SK-N-SH treated with all-trans-retinoic acid at 6 μM for 48 hours (cell line): ENCODE data around the gene NUFIP1.

Experiments used
- ATAC-seq: fragments of 200-7000 bp; cut with Tn5 transposase; 3 replicates; pipeline ENCODE4 v1.9.1; 2020; ENCODE audit warnings: mild to moderate bottlenecking, moderate library complexity
- ARNTL ChIP-seq: fragments of 450-650 bp; formaldehyde crosslinking; IDR thresholded peaks from 2 replicates; pipeline ENCODE4 v1.5.0; 2020; ENCODE audit warnings: low read depth, mild to moderate bottlenecking, moderate library complexity, borderline replicate concordance
- BACH2 ChIP-seq: fragments of 250-450 bp; sonication (Bioruptor Pico); IDR thresholded peaks from 2 replicates; pipeline ENCODE4 v1.9.0; 2021; ENCODE audit warnings: mild to moderate bottlenecking, borderline replicate concordance
- CSDC2 ChIP-seq: fragments of 250-450 bp; sonication (Bioruptor Pico); IDR thresholded peaks from 2 replicates; pipeline ENCODE4 v1.5.0; 2020; ENCODE audit warnings: mild to moderate bottlenecking, moderate library complexity
- ESRRG ChIP-seq: fragments of 250-450 bp; sonication (Bioruptor Pico); IDR thresholded peaks from 2 replicates; pipeline ENCODE4 v1.6.1; 2021; ENCODE audit warnings: mild to moderate bottlenecking
- ISL1 ChIP-seq: fragments of 250-450 bp; sonication (Bioruptor Pico); IDR thresholded peaks from 2 replicates; pipeline ENCODE4 v2.1.2; 2022; ENCODE audit warnings: mild to moderate bottlenecking, moderate library complexity
- OSR1 ChIP-seq: fragments of 250-450 bp; sonication (Bioruptor Pico); IDR thresholded peaks from 2 replicates; pipeline ENCODE4 v1.8.0; 2022; ENCODE audit warnings: moderate library complexity, mild to moderate bottlenecking, inconsistent platforms
- PPARA ChIP-seq: fragments of 250-450 bp; sonication (Bioruptor Pico); IDR thresholded peaks from 2 replicates; pipeline ENCODE4 v1.5.0; 2020; ENCODE audit warnings: mild to moderate bottlenecking, borderline replicate concordance
- RARB ChIP-seq: fragments of 250-450 bp; sonication (Bioruptor Pico); IDR thresholded peaks from 2 replicates; pipeline ENCODE4 v1.8.0; 2021; ENCODE audit warnings: mild to moderate bottlenecking, moderate library complexity
- SNAI2 ChIP-seq: fragments of 250-450 bp; sonication (Bioruptor Pico); IDR thresholded peaks from 2 replicates; pipeline ENCODE4 v1.5.0; 2020; ENCODE audit warnings: mild to moderate bottlenecking, moderate library complexity
- TCF4 ChIP-seq: fragments of 250-450 bp; sonication (Bioruptor Pico); IDR thresholded peaks from 2 replicates; pipeline ENCODE4 v1.8.0; 2021; ENCODE audit warnings: mild to moderate bottlenecking, moderate library complexity, borderline replicate concordance
- TOX ChIP-seq: fragments of 250-450 bp; sonication (Bioruptor Pico); IDR thresholded peaks from 2 replicates; pipeline ENCODE4 v1.8.0; 2021; ENCODE audit warnings: mild to moderate bottlenecking, moderate library complexity, borderline replicate concordance
- ZC3H10 ChIP-seq: fragments of 250-450 bp; sonication (Bioruptor Pico); IDR thresholded peaks from 2 replicates; pipeline ENCODE4 v1.5.1; 2021; ENCODE audit warnings: mild to moderate bottlenecking, moderate library complexity
- ZFP3 ChIP-seq: fragments of 250-450 bp; sonication (Bioruptor Pico); IDR thresholded peaks from 2 replicates; pipeline ENCODE4 v1.5.0; 2020; ENCODE audit warnings: mild to moderate bottlenecking, moderate library complexity
- ZFP30 ChIP-seq: fragments of 450-650 bp; formaldehyde crosslinking; IDR thresholded peaks from 2 replicates; pipeline ENCODE4 v1.5.0; 2022; ENCODE audit warnings: mild to moderate bottlenecking, moderate library complexity
- ZNF565 ChIP-seq: fragments of 450-650 bp; formaldehyde crosslinking; conservative IDR thresholded peaks from 2 replicates; pipeline ENCODE4 v1.5.0; 2020; ENCODE audit warnings: low read depth, mild to moderate bottlenecking, moderate library complexity
- ZNF8 ChIP-seq: fragments of 450-650 bp; formaldehyde crosslinking; IDR thresholded peaks from 2 replicates; pipeline ENCODE4 v1.5.0; 2020; ENCODE audit warnings: mild to moderate bottlenecking, moderate library complexity
- TF ChIP-seq, protein P1 (sequence below): fragments of 250-450 bp; sonication (Bioruptor Pico); IDR thresholded peaks from 2 replicates; pipeline ENCODE4 v1.5.1; 2020; ENCODE audit warnings: low read depth, mild to moderate bottlenecking, moderate library complexity
- TF ChIP-seq, protein P2 (sequence below): fragments of 250-450 bp; sonication (Bioruptor Pico); IDR thresholded peaks from 2 replicates; pipeline ENCODE4 v1.8.0; 2020; ENCODE audit warnings: mild to moderate bottlenecking, moderate library complexity, borderline replicate concordance
- TF ChIP-seq, protein P3 (sequence below): fragments of 250-450 bp; sonication (Bioruptor Pico); IDR thresholded peaks from 2 replicates; pipeline ENCODE4 v1.5.1; 2021; ENCODE audit warnings: mild to moderate bottlenecking, moderate library complexity
- TF ChIP-seq, protein P4 (sequence below): fragments of 250-450 bp; sonication (Bioruptor Pico); IDR thresholded peaks from 2 replicates; pipeline ENCODE4 v1.5.0; 2020; ENCODE audit warnings: mild to moderate bottlenecking, moderate library complexity
- TF ChIP-seq, protein P5 (sequence below): fragments of 250-450 bp; sonication (Bioruptor Pico); IDR thresholded peaks from 2 replicates; pipeline ENCODE4 v1.8.0; 2021; ENCODE audit warnings: low read depth, mild to moderate bottlenecking, moderate library complexity, borderline replicate concordance

NUFIP1 gene

DNA sequence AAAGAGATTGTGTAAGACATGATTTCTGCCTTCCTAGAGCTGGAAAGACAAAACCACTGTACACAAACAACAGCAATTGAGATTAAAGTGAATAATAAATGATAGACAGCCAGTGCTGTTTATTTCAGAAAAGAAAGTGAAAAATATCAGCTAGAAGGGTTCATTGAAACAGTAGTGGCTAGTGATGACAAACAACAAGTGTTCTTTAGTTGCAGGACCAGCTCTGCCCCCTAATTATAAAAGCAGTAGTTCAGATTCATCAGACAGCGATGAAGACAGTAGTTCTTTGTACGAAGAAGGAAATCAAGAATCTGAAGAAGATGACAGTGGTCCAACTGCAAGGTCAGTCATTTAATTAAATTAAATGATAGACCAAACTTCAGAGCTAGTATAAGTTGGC is 14.8 kb upstream of the NUFIP1 start:
- ATAC-seq = no peak
- TF ChIP-seq ZNF8 (CRISPR knock-in tag) (no peak), TCF4 (CRISPR knock-in tag) (no peak), ARNTL (CRISPR knock-in tag) (no peak), TOX (CRISPR knock-in tag) (no peak), BACH2 (CRISPR knock-in tag) (no peak), SNAI2 (CRISPR knock-in tag) (no peak), ZFP30 (CRISPR knock-in tag) (no peak), OSR1 (no peak), CSDC2 (CRISPR knock-in tag) (no peak), ZNF565 (no peak), ESRRG (no peak), ISL1 (no peak), ZFP3 (no peak)
- TF ChIP-seq, protein P1, sequence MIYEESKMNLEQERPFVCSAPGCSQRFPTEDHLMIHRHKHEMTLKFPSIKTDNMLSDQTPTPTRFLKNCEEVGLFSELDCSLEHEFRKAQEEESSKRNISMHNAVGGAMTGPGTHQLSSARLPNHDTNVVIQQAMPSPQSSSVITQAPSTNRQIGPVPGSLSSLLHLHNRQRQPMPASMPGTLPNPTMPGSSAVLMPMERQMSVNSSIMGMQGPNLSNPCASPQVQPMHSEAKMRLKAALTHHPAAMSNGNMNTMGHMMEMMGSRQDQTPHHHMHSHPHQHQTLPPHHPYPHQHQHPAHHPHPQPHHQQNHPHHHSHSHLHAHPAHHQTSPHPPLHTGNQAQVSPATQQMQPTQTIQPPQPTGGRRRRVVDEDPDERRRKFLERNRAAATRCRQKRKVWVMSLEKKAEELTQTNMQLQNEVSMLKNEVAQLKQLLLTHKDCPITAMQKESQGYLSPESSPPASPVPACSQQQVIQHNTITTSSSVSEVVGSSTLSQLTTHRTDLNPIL (CRISPR knock-in tag) = no peak
- TF ChIP-seq, protein P2, sequence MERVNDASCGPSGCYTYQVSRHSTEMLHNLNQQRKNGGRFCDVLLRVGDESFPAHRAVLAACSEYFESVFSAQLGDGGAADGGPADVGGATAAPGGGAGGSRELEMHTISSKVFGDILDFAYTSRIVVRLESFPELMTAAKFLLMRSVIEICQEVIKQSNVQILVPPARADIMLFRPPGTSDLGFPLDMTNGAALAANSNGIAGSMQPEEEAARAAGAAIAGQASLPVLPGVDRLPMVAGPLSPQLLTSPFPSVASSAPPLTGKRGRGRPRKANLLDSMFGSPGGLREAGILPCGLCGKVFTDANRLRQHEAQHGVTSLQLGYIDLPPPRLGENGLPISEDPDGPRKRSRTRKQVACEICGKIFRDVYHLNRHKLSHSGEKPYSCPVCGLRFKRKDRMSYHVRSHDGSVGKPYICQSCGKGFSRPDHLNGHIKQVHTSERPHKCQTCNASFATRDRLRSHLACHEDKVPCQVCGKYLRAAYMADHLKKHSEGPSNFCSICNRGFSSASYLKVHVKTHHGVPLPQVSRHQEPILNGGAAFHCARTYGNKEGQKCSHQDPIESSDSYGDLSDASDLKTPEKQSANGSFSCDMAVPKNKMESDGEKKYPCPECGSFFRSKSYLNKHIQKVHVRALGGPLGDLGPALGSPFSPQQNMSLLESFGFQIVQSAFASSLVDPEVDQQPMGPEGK = no peak
- TF ChIP-seq, protein P3, sequence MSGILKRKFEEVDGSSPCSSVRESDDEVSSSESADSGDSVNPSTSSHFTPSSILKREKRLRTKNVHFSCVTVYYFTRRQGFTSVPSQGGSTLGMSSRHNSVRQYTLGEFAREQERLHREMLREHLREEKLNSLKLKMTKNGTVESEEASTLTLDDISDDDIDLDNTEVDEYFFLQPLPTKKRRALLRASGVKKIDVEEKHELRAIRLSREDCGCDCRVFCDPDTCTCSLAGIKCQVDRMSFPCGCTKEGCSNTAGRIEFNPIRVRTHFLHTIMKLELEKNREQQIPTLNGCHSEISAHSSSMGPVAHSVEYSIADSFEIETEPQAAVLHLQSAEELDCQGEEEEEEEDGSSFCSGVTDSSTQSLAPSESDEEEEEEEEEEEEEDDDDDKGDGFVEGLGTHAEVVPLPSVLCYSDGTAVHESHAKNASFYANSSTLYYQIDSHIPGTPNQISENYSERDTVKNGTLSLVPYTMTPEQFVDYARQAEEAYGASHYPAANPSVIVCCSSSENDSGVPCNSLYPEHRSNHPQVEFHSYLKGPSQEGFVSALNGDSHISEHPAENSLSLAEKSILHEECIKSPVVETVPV (CRISPR knock-in tag) = no peak
- TF ChIP-seq, protein P4, sequence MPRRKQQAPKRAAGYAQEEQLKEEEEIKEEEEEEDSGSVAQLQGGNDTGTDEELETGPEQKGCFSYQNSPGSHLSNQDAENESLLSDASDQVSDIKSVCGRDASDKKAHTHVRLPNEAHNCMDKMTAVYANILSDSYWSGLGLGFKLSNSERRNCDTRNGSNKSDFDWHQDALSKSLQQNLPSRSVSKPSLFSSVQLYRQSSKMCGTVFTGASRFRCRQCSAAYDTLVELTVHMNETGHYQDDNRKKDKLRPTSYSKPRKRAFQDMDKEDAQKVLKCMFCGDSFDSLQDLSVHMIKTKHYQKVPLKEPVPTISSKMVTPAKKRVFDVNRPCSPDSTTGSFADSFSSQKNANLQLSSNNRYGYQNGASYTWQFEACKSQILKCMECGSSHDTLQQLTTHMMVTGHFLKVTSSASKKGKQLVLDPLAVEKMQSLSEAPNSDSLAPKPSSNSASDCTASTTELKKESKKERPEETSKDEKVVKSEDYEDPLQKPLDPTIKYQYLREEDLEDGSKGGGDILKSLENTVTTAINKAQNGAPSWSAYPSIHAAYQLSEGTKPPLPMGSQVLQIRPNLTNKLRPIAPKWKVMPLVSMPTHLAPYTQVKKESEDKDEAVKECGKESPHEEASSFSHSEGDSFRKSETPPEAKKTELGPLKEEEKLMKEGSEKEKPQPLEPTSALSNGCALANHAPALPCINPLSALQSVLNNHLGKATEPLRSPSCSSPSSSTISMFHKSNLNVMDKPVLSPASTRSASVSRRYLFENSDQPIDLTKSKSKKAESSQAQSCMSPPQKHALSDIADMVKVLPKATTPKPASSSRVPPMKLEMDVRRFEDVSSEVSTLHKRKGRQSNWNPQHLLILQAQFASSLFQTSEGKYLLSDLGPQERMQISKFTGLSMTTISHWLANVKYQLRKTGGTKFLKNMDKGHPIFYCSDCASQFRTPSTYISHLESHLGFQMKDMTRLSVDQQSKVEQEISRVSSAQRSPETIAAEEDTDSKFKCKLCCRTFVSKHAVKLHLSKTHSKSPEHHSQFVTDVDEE = no peak

DNA sequence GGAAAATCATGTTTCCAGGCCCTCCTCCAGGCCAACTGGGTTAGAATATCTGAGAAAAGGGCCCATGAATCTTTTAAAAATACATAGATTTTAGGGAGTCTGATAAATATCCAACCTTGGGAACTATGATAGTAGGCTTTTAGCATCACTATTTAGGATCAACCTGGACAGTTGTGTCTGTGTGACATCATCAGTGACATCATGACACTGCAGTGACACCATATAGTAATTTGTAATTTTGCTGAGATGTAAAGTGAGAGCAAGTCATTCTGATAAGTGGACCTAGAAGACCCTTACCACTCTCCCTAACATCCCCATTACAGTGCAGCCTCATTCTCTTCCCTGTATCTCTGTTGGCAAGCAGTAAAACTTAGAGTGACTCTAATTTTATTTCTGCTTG is 14.1 kb upstream of the NUFIP1 start:
- TF ChIP-seq, protein P1 (CRISPR knock-in tag) = no peak
- no peak for TF ChIP-seq ISL1
- no peak for TF ChIP-seq CSDC2 (CRISPR knock-in tag)
- TF ChIP-seq, protein P4 = no peak
- no peak for TF ChIP-seq BACH2 (CRISPR knock-in tag)
- TF ChIP-seq PPARA (CRISPR knock-in tag) = no peak
- TF ChIP-seq, protein P5, sequence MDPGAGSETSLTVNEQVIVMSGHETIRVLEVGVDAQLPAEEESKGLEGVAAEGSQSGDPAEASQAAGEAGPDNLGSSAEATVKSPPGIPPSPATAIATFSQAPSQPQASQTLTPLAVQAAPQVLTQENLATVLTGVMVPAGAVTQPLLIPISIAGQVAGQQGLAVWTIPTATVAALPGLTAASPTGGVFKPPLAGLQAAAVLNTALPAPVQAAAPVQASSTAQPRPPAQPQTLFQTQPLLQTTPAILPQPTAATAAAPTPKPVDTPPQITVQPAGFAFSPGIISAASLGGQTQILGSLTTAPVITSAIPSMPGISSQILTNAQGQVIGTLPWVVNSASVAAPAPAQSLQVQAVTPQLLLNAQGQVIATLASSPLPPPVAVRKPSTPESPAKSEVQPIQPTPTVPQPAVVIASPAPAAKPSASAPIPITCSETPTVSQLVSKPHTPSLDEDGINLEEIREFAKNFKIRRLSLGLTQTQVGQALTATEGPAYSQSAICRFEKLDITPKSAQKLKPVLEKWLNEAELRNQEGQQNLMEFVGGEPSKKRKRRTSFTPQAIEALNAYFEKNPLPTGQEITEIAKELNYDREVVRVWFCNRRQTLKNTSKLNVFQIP (CRISPR knock-in tag) = no peak
- no peak for TF ChIP-seq TOX (CRISPR knock-in tag)
- TF ChIP-seq ZNF565 = no peak
- TF ChIP-seq, protein P3 (CRISPR knock-in tag) = no peak
- no peak for TF ChIP-seq ZFP30 (CRISPR knock-in tag)
- TF ChIP-seq RARB (CRISPR knock-in tag) = no peak
- no peak for TF ChIP-seq ZC3H10 (CRISPR knock-in tag)
- TF ChIP-seq ARNTL (CRISPR knock-in tag) = no peak
- no peak for TF ChIP-seq ZNF8 (CRISPR knock-in tag)
- no peak for TF ChIP-seq ZFP3
- no peak for TF ChIP-seq SNAI2 (CRISPR knock-in tag)
- TF ChIP-seq, protein P2 = no peak
- no peak for ATAC-seq
